Neuronal stem cell (in vitro differentiated cells): Measurements from ENCODE around the gene C14orf93.

Experiments
- DNase-seq: peaks from one replicate; pipeline ENCODE4 v3.0.0-alpha.2; 2013; ENCODE audit warnings: low spot score
- H2AFZ ChIP-seq: one replicate; pipeline ENCODE4 v1.6.1; 2013; ENCODE audit warnings: mild to moderate bottlenecking, low read length, inconsistent platforms
- H2AK5ac ChIP-seq: 2 replicates; pipeline ENCODE4 v1.6.1; 2013; ENCODE audit warnings: low read depth, mild to moderate bottlenecking, inconsistent platforms, low read length, moderate library complexity, mixed read lengths
- H2BK120ac ChIP-seq: 2 replicates; pipeline ENCODE4 v1.6.1; 2013; ENCODE audit warnings: low read depth, mild to moderate bottlenecking, inconsistent platforms, low read length, moderate library complexity, mixed read lengths
- H2BK12ac ChIP-seq: one replicate; pipeline ENCODE4 v1.6.1; 2013; ENCODE audit warnings: low read length, inconsistent platforms
- H2BK15ac ChIP-seq: 2 replicates; pipeline ENCODE4 v1.6.1; 2013; ENCODE audit warnings: mild to moderate bottlenecking, low read length, inconsistent platforms, mixed read lengths
- H2BK5ac ChIP-seq: one replicate; pipeline ENCODE4 v1.6.1; 2013; ENCODE audit warnings: inconsistent platforms, mild to moderate bottlenecking, low read length, moderate library complexity
- H3K14ac ChIP-seq: one replicate; pipeline ENCODE4 v1.6.1; 2013; ENCODE audit warnings: low read length, inconsistent platforms
- H3K18ac ChIP-seq: 2 replicates; pipeline ENCODE4 v1.6.1; 2013; ENCODE audit warnings: low read length, inconsistent platforms
- H3K23ac ChIP-seq: 2 replicates; pipeline ENCODE4 v1.6.1; 2013; ENCODE audit warnings: low read depth, mild to moderate bottlenecking, mixed read lengths, low read length, inconsistent platforms; ENCODE audit not compliant: poor library complexity
- H3K27ac ChIP-seq: replicated peaks from 3 replicates; pipeline ENCODE4 v1.5.1; 2013; ENCODE audit warnings: low read length, inconsistent platforms
- H3K27me3 ChIP-seq, 3 experiments: 2 replicates each; pipeline ENCODE4 v1.6.1; 2013; ENCODE audit warnings: low read length in 3 of 3, mild to moderate bottlenecking in 2 of 3, inconsistent platforms in 1 of 3, low read depth in 1 of 3, mixed read lengths in 1 of 3, moderate library complexity in 1 of 3; ENCODE audit not compliant: control insufficient read depth in 3 of 3, insufficient read depth in 3 of 3
- H3K36me3 ChIP-seq, 2 donors: replicated peaks in 1 of 2; 2 replicates each; pipeline ENCODE4 v1.6.1; 2013; ENCODE audit warnings: low read length in 2 of 2; ENCODE audit not compliant: control insufficient read depth in 2 of 2, insufficient read depth in 2 of 2
- H3K4ac ChIP-seq: 2 replicates; pipeline ENCODE4 v1.6.1; 2013; ENCODE audit warnings: inconsistent platforms, mild to moderate bottlenecking, low read length, moderate library complexity
- H3K4me1 ChIP-seq, 2 donors: 1 replicate in 1 of 2; 2 replicates in 1 of 2; pipeline ENCODE4 v1.6.1; 2013; ENCODE audit warnings: low read length in 2 of 2, low read depth in 1 of 2; ENCODE audit not compliant: control insufficient read depth in 2 of 2, insufficient read depth in 1 of 2
- H3K4me2 ChIP-seq: one replicate; pipeline ENCODE4 v1.6.1; 2013; ENCODE audit warnings: mild to moderate bottlenecking, low read length, inconsistent platforms; ENCODE audit not compliant: insufficient read depth, poor library complexity, severe bottlenecking
- H3K4me3 ChIP-seq, 2 donors: 2 replicates each; pipeline ENCODE4 v1.5.1; 2013; ENCODE audit warnings: low read length in 2 of 2, mild to moderate bottlenecking in 2 of 2, inconsistent platforms in 1 of 2, moderate library complexity in 1 of 2
- H3K79me1 ChIP-seq: one replicate; pipeline ENCODE4 v1.6.1; 2013; ENCODE audit warnings: low read depth, mild to moderate bottlenecking, inconsistent platforms, low read length, moderate library complexity
- H3K9ac ChIP-seq: one replicate; pipeline ENCODE4 v1.6.1; 2013; ENCODE audit warnings: mild to moderate bottlenecking, low read depth, low read length, inconsistent platforms; ENCODE audit not compliant: poor library complexity
- H3K9me3 ChIP-seq, 2 donors: replicated peaks in 1 of 2; 2 replicates each; pipeline versions ENCODE3 to v1.6.1; 2013; ENCODE audit warnings: low read length in 2 of 2, mild to moderate bottlenecking in 2 of 2, inconsistent platforms in 1 of 2, low read depth in 1 of 2, mixed read lengths in 1 of 2, moderate library complexity in 1 of 2; ENCODE audit not compliant: control insufficient read depth in 2 of 2, insufficient read depth in 1 of 2
- H4K8ac ChIP-seq: one replicate; pipeline ENCODE4 v1.6.1; 2013; ENCODE audit warnings: low read depth, mild to moderate bottlenecking, inconsistent platforms, low read length, moderate library complexity
- H4K91ac ChIP-seq: one replicate; pipeline ENCODE4 v1.6.1; 2013; ENCODE audit warnings: low read length, low read depth, mild to moderate bottlenecking, inconsistent platforms; ENCODE audit not compliant: poor library complexity
- WGBS, 2 donors: extraction: QIAGEN DNeasy Blood & Tissue Kit; methylation state at CpG; one replicate each; pipeline ENCODE4 v1.1.7; 2013; ENCODE audit warnings: missing lambda C conversion rate in 2 of 2, mixed read lengths in 1 of 2; ENCODE audit not compliant: insufficient read length in 2 of 2, insufficient replicate concordance in 1 of 2; ENCODE audit errors: extremely low coverage in 2 of 2; 5-methylcytosine and 5-hydroxymethylcytosine counted together

The C14orf93 gene

DNA sequence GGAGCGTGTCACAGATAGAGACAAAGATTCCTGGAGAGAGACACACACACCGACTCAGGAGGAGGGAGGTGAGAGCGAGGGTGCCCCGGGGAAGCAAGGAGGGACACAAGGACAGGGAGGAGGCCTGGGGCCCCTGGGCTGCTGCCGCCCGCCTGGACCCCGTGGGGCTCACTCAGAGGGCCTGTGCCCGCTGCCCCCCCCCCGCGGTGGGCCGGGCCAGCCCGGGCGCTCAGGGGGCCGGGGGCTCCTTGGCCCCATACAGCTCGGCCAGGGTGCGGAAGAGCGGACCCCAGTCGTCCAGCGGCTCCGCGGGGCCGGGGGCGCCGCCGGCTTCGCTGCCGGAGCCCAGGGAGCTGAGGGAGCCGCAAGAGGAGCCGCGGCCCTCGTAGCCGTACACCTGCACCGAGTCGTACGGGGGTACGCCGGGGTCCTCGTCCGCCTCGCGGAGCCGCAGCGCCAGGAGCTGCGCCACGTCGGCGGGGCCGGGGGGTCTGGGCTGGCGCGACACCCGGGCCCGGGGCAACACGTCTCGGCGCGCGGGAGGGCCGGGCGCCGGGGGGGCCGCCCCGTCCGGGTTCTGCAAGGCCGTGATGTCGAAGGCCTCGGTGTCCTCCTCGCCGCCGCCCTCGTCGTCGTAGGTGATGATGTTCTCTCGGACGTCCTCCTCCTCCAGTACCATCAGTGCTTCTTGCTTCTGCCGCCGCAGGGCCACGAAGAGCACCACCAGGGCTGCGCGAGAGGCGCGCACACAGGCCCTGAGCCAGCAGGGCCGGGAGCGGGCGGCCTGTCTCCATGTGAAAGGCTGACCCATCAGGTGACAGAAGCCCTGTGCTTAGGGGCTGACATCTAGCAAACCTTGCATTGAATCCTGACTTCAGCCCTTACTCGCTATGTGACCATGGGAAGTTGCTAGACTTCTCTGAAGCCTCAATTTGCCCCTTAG, 38.1 kb upstream of the C14orf93 start:
- Histone ChIP-seq H2AK5ac (no peak overlapping the region), H4K8ac (no peak overlapping the region), H3K14ac (no peak overlapping the region), H2BK5ac (no peak overlapping the region), H3K9ac (no peak overlapping the region), H3K4me2 (no peak overlapping the region), H3K18ac (no peak overlapping the region), H3K4me1 (peaks cover 5 to 6% of the 10 kb centered on the region in 2 donors), H3K4ac (no peak overlapping the region), H4K91ac (no peak overlapping the region), H3K79me1 (peaks cover 3% of the 10 kb centered on the region), H3K27me3 (no peaks in the 10 kb centered on the region), H2AFZ (no peak overlapping the region), H3K23ac (peak overlapping the region; percentile 21), H3K27ac (no peak overlapping the region), H3K4me3 (no peak overlapping the region), H2BK12ac (no peak overlapping the region), H3K36me3 (peaks cover 24 to 55% of the 10 kb centered on the region in 2 donors), H2BK15ac (no peak overlapping the region), H3K9me3 (peaks cover 3 to 9% of the 10 kb centered on the region in 2 donors), H2BK120ac (no peak overlapping the region)
- WGBS, 2 donors, result no CpG with 5 or more reads among the region's 85 CpGs
- DNase-seq, result no peak

DNA sequence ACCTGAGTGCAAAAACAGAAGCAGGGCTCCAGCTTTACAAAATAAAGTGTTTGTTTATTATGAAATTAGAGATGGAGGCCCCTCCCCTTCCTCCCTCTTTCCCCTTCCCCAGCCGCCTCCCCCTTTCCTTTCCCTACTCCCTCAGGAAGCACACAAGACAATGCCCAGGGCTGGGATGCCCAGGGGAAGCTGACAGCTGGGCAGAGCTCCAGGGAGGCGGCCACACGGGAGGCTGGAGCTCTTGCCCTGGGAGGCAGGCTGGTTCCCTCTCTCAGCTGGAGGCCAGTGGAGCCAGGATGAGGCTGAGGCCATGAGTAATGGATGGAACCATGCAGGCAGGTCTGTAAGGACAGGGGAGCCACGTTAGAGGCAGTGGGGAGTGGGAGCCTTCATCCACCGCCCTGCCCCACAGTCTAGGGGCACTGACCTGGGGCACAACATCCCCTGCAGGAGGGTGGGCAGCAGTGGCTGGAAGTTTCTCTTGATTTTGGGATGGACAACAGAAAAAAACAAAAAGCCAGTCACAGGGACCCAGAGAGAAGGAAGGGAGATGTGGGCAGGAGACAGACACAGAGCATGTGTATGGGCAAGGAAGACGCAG, 37.2 kb upstream of the C14orf93 start:
- Histone ChIP-seq H2AFZ (no peak overlapping the region), H3K4me1 (peaks cover 5 to 6% of the 10 kb centered on the region in 2 donors), H3K4me2 (no peak overlapping the region), H2BK5ac (no peak overlapping the region), H2BK15ac (no peak overlapping the region), H3K18ac (peak overlapping the region; percentile 27), H4K91ac (no peak overlapping the region), H3K79me1 (peaks cover 3% of the 10 kb centered on the region), H3K36me3 (peaks cover 22 to 46% of the 10 kb centered on the region in 2 donors), H3K9me3 (peaks cover 4 to 9% of the 10 kb centered on the region in 2 donors), H3K4me3 (no peak overlapping the region), H3K27me3 (no peaks in the 10 kb centered on the region), H3K23ac (peak overlapping the region; percentile 9), H4K8ac (no peak overlapping the region), H2AK5ac (peak overlapping the region; percentile 20), H2BK12ac (no peak overlapping the region), H3K14ac (no peak overlapping the region), H2BK120ac (no peak overlapping the region), H3K9ac (no peak overlapping the region), H3K27ac (no peak overlapping the region), H3K4ac (no peak overlapping the region)
- no peak for DNase-seq
- no CpG with 5 or more reads among the region's 6 CpGs for WGBS, 2 donors

DNA sequence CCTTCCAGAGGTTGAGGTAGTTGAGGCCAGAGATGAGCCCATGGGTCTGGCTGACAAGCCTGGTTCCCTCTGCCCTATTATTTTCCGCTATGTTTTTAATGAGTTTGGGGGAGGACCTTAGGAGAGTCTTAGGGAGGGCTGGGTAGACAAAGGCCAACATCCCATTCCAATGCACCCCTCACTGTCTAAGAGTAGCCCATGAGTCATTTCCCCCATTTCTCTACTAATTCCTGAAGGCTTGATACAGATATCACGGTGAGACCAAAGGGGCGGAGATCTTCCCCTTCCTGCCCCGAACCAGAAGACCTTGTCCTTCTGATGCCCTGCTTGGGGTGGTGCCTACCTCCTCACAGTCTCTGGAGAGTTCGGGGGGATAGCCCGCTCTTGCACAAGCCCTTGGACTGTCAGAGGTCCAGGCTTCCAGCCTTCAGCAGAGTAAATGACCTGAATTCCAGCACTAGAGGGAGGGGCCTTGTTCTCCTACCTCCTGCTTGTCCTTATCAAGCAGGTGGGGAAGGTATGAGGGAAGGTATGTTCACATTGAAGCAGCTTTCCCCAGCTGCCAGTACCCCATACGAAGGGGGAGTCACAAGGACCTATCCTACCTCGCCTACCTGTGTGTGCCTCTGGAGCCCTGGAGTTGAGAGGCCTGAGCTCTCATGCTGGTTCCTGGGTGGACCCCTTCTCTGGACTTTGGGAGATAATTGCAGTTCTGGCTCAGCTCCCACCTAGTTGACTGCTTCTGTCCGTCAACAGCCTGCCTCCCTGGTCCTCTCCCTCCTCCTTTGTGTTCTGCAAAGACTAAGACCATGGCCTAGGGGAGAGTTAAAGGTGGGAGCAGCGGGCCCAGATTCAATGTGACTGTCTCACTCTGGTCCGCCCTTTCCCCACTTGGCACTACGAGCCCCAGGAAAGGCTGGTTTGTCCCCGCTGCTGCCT, 35.7 kb upstream of the C14orf93 start:
- no peak overlapping the region for H4K91ac ChIP-seq
- H3K4me2 ChIP-seq, result no peak overlapping the region
- no peaks in the 10 kb centered on the region for H3K27me3 ChIP-seq
- no peak overlapping the region for H3K4ac ChIP-seq
- H2BK120ac ChIP-seq, result peak overlapping the region; percentile 67
- peaks cover 5 to 6% of the 10 kb centered on the region in 2 donors for H3K4me1 ChIP-seq
- no peak overlapping the region for H2AK5ac ChIP-seq
- H2BK5ac ChIP-seq, result no peak overlapping the region
- no peak overlapping the region for H3K4me3 ChIP-seq
- DNase-seq, result no peak
- peaks cover 20 to 32% of the 10 kb centered on the region in 2 donors for H3K36me3 ChIP-seq
- no CpG with 5 or more reads among the region's 13 CpGs for WGBS, 2 donors
- no peak overlapping the region for H2BK12ac ChIP-seq
- peak overlapping the region; percentile 3 for H3K23ac ChIP-seq
- H3K9ac ChIP-seq, result no peak overlapping the region
- peaks cover 3% of the 10 kb centered on the region for H3K79me1 ChIP-seq
- H4K8ac ChIP-seq, result no peak overlapping the region
- no peak overlapping the region for H3K27ac ChIP-seq
- H3K14ac ChIP-seq, result no peak overlapping the region
- H3K9me3 ChIP-seq, result peaks cover 4 to 9% of the 10 kb centered on the region in 2 donors
- H2BK15ac ChIP-seq, result peak overlapping the region; percentile 49
- no peak overlapping the region for H2AFZ ChIP-seq
- no peak overlapping the region for H3K18ac ChIP-seq
